HepG2 (cell line): ENCODE data around the gene EEF1AKMT4. TPM values are rescaled to one million over a fixed set of nuclear protein-coding genes. Genes with fewer than 3 reads are reported as not detected.

Experiments used
- BCL6 ChIP-seq: IDR thresholded peaks from 2 replicates; pipeline ENCODE4 v1.6.1; 2016; ENCODE audit warnings: missing genetic modification reagents, missing compliant biosample characterization
- CREM ChIP-seq, 2 experiments: sonication (generic) in 1 of 2; formaldehyde crosslinking in 1 of 2; IDR thresholded peaks; 2 replicates each; pipeline versions ENCODE4 v1.4.0 to v1.6.1; 2016 to 2020; ENCODE audit warnings: antibody characterized with exemption in 1 of 2, mild to moderate bottlenecking in 1 of 2, missing genetic modification reagents in 1 of 2
- GATAD2A ChIP-seq: IDR thresholded peaks from 2 replicates; pipeline ENCODE4 v1.6.1; 2016
- HOXA5 ChIP-seq: sonication (generic); formaldehyde crosslinking; IDR thresholded peaks from 2 replicates; pipeline ENCODE4 v1.4.0; 2020; ENCODE audit warnings: missing genetic modification reagents
- ISL2 ChIP-seq: sonication (generic); formaldehyde crosslinking; IDR thresholded peaks from 2 replicates; pipeline ENCODE4 v1.5.0; 2020; ENCODE audit warnings: missing genetic modification reagents
- LCORL ChIP-seq, 2 experiments: fragments of 450-650 bp in 1 of 2; sonication (generic) in 1 of 2; formaldehyde crosslinking in 1 of 2; IDR thresholded peaks; 2 replicates each; pipeline versions ENCODE4 v1.5.0 to v1.6.1; 2017 to 2020; ENCODE audit warnings: antibody characterized with exemption in 1 of 2, missing genetic modification reagents in 1 of 2
- NKX3-1 ChIP-seq: sonication (generic); formaldehyde crosslinking; IDR thresholded peaks from 2 replicates; pipeline ENCODE4 v1.5.0; 2020; ENCODE audit warnings: missing genetic modification reagents
- PAX8 ChIP-seq: sonication (generic); formaldehyde crosslinking; IDR thresholded peaks from 2 replicates; pipeline ENCODE4 v1.8.0; 2022; ENCODE audit warnings: mild to moderate bottlenecking, missing genetic modification reagents, borderline replicate concordance
- PHF21A ChIP-seq: sonication (generic); formaldehyde crosslinking; IDR thresholded peaks from 2 replicates; pipeline ENCODE4 v1.5.0; 2020; ENCODE audit warnings: mild to moderate bottlenecking, missing genetic modification reagents
- RAD21 ChIP-seq: fragments of 450-650 bp; formaldehyde crosslinking; IDR thresholded peaks from 2 replicates; pipeline ENCODE4 v1.5.0; 2020; ENCODE audit warnings: mild to moderate bottlenecking
- XRCC5 ChIP-seq: fragments of 200-400 bp; formaldehyde crosslinking; optimal IDR thresholded peaks from 2 replicates; pipeline ENCODE3; 2017; ENCODE audit warnings: mild to moderate bottlenecking, low read length
- ZNF136 ChIP-seq: sonication (generic); formaldehyde crosslinking; IDR thresholded peaks from 2 replicates; pipeline ENCODE4 v1.8.1; 2022; ENCODE audit warnings: low read depth, mild to moderate bottlenecking, moderate library complexity, missing genetic modification reagents
- ZNF33A ChIP-seq: sonication (generic); formaldehyde crosslinking; IDR thresholded peaks from 2 replicates; pipeline ENCODE4 v1.5.1; 2020; ENCODE audit warnings: missing genetic modification reagents, mild to moderate bottlenecking, moderate library complexity, borderline replicate concordance
- ZNF510 ChIP-seq: sonication (generic); formaldehyde crosslinking; IDR thresholded peaks from 2 replicates; pipeline ENCODE4 v1.4.0; 2020; ENCODE audit warnings: low read depth, mild to moderate bottlenecking, missing genetic modification reagents
- ZNF550 ChIP-seq: sonication (generic); formaldehyde crosslinking; IDR thresholded peaks from 2 replicates; pipeline ENCODE4 v1.4.0; 2020; ENCODE audit warnings: mild to moderate bottlenecking, missing genetic modification reagents, borderline replicate concordance
- ZSCAN25 ChIP-seq: sonication (generic); formaldehyde crosslinking; IDR thresholded peaks from 2 replicates; pipeline ENCODE4 v1.8.0; 2022; ENCODE audit warnings: mild to moderate bottlenecking, missing genetic modification reagents
- polyA plus RNA-seq, 8 experiments: library from polyadenylated mRNA; depleted of rRNA in 3 of 8; stranded (reverse) in 7 of 8; unstranded in 1 of 8; fragments of >200 nt; fragmentation: Illumina TruSeq in 4 of 8; extraction: Trizol in 4 of 8; gene quantifications; 2 replicates each; pipeline versions ENCODE4 v1.2.1 to v1.2.3, GENCODE V29; 2011 to 2016; ENCODE audit warnings: low read depth in 4 of 8, missing spikeins in 1 of 8, mixed read lengths in 1 of 8; ENCODE audit not compliant: insufficient read depth in 1 of 8
- total RNA-seq, 5 experiments: library from RNA; depleted of rRNA; stranded (reverse); fragments of >200 nt; fragmentation: Illumina TruSeq; extraction: Trizol; gene quantifications; 2 replicates each; pipeline ENCODE4 v1.2.3, GENCODE V29; 2016; ENCODE audit warnings: low read depth in 1 of 5
- TF ChIP-seq, protein P1 (sequence below): IDR thresholded peaks from 2 replicates; pipeline ENCODE4 v1.6.1; 2012; ENCODE audit warnings: inconsistent platforms
- TF ChIP-seq, protein P2 (sequence below): sonication (generic); formaldehyde crosslinking; conservative IDR thresholded peaks from 2 replicates; pipeline ENCODE4 v1.8.1; 2023; ENCODE audit warnings: missing genetic modification reagents

The EEF1AKMT4 gene
- total and polyA plus RNA-seq, 2 of the 13 experiments (the other 11 are each of a cell fraction or from before 2014, with no cell fraction given) = 13.1 to 15.8 TPM

DNA sequence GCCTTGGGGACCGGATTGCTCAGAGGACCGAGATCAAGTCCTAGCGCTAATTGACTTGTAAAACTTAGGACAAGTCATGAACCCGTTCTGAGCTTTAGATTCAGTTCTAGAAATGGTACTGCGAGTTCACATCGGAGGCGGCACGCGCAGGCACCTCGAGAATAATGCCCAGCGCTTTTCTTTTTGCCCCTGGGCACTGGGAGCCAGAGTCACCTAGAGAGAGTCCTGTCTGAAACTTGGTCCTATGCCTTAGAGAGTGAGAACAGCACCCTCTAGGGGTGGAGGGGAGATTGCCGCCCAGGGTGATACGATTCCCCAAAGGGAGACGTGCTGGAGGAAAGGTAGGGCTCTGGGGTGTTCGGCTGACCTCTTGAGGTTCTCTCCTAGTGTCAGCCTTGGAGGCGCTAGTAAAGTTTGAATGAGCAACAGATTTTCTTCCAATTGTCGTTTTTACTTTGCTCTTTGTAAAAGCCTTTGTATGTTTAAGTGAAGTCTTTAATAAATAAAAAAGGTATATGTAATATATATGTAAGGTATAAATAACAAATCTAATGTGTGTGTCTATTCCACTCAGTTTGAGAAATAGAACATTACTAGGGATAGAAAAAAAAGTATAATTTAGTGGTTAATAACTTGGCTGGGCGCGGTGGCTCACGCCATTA is 826 bp downstream of the EEF1AKMT4 start (continued):
- TF ChIP-seq NKX3-1 (CRISPR knock-in tag) (0 out of 2 replicates have a peak, but pooled peaks have one; percentile 4), GATAD2A (CRISPR knock-in tag) (no peak; the same call in 1 of the 2 replicates), RAD21 (CRISPR knock-in tag) (peak; percentile 40), ZNF33A (CRISPR knock-in tag) (no peak), ISL2 (CRISPR knock-in tag) (0 out of 2 replicates have a peak, but pooled peaks have one; percentile 24), BCL6 (CRISPR knock-in tag) (no peak), ZSCAN25 (CRISPR knock-in tag) (no peak), LCORL (IDR thresholded peaks at IDR 0.05) (no peak), LCORL (CRISPR knock-in tag; IDR thresholded peaks at IDR 0.05) (no peak), PAX8 (CRISPR knock-in tag) (no peak), ZNF136 (no peak), ZNF510 (CRISPR knock-in tag) (no peak), ZNF550 (no peak), XRCC5 (peak; percentile 71), HOXA5 (CRISPR knock-in tag) (0 out of 2 replicates have a peak, but pooled peaks have one; percentile 26), CREM (IDR thresholded peaks at IDR 0.05) (no peak), CREM (CRISPR knock-in tag; IDR thresholded peaks at IDR 0.05) (no peak), PHF21A (CRISPR knock-in tag) (0 out of 2 replicates have a peak, but pooled peaks have one; percentile 8)
- TF ChIP-seq, protein P1, sequence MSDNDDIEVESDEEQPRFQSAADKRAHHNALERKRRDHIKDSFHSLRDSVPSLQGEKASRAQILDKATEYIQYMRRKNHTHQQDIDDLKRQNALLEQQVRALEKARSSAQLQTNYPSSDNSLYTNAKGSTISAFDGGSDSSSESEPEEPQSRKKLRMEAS = no peak
- TF ChIP-seq, protein P2, sequence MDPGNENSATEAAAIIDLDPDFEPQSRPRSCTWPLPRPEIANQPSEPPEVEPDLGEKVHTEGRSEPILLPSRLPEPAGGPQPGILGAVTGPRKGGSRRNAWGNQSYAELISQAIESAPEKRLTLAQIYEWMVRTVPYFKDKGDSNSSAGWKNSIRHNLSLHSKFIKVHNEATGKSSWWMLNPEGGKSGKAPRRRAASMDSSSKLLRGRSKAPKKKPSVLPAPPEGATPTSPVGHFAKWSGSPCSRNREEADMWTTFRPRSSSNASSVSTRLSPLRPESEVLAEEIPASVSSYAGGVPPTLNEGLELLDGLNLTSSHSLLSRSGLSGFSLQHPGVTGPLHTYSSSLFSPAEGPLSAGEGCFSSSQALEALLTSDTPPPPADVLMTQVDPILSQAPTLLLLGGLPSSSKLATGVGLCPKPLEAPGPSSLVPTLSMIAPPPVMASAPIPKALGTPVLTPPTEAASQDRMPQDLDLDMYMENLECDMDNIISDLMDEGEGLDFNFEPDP (CRISPR knock-in tag) = 0 out of 2 replicates have a peak, but pooled peaks have one; percentile 54
- TF ChIP-seq, all 625 proteins: peak for 42
